DND-41 (cell line): Measurements from ENCODE around the gene CPT1C.

Experiments used
- ATAC-seq: fragments of 200-7000 bp; cut with Tn5 transposase; 3 replicates; pipeline ENCODE4 v1.9.1; 2021; ENCODE audit warnings: low read depth; ENCODE audit not compliant: insufficient read depth
- DNase-seq: peaks from one replicate; pipeline ENCODE4 v3.0.0-alpha.2; 2020
- H2AFZ ChIP-seq: 2 replicates; pipeline ENCODE4 v1.6.0; 2012; ENCODE audit warnings: low read depth, low read length
- H3K27ac ChIP-seq: 2 replicates; pipeline ENCODE4 v1.5.1; 2012; ENCODE audit warnings: low read length, inconsistent platforms
- H3K27me3 ChIP-seq: fragments of 200-600 bp; sonication (generic); 2 replicates; pipeline ENCODE4 v1.6.0; 2012; ENCODE audit warnings: low read length, mild to moderate bottlenecking, inconsistent platforms; ENCODE audit not compliant: insufficient read depth, poor library complexity
- H3K36me3 ChIP-seq: 2 replicates; pipeline ENCODE4 v1.5.1; 2012; ENCODE audit warnings: low read length, inconsistent platforms; ENCODE audit not compliant: insufficient read depth
- H3K4me1 ChIP-seq: 2 replicates; pipeline ENCODE4 v1.5.1; 2012; ENCODE audit warnings: mild to moderate bottlenecking, low read length; ENCODE audit not compliant: insufficient read depth
- H3K4me2 ChIP-seq: 2 replicates; pipeline ENCODE4 v1.6.0; 2012; ENCODE audit warnings: mild to moderate bottlenecking, moderate library complexity, low read length, inconsistent platforms; ENCODE audit not compliant: insufficient read depth
- H3K4me3 ChIP-seq, 2 experiments: fragments of 200-600 bp in 1 of 2; shearing (Covaris generic) in 1 of 2; 2 replicates each; pipeline ENCODE4 v1.5.1; 2012 to 2016; ENCODE audit warnings: inconsistent platforms in 2 of 2, low read length in 2 of 2, mild to moderate bottlenecking in 2 of 2, low read depth in 1 of 2, moderate library complexity in 1 of 2
- H3K79me2 ChIP-seq: 2 replicates; pipeline ENCODE4 v1.6.0; 2012; ENCODE audit warnings: low read length, inconsistent platforms; ENCODE audit not compliant: insufficient read depth
- H3K9ac ChIP-seq: 2 replicates; pipeline ENCODE4 v1.6.0; 2012; ENCODE audit warnings: low read depth, mild to moderate bottlenecking, inconsistent platforms, low read length, moderate library complexity
- H3K9me3 ChIP-seq: 2 replicates; pipeline ENCODE4 v1.5.1; 2012; ENCODE audit warnings: low read length, moderate library complexity, mild to moderate bottlenecking, inconsistent platforms; ENCODE audit not compliant: insufficient read depth, severe bottlenecking
- H4K20me1 ChIP-seq: 2 replicates; pipeline ENCODE4 v1.6.0; 2012; ENCODE audit warnings: low read length; ENCODE audit not compliant: insufficient read depth
- EZH2 ChIP-seq: IDR thresholded peaks from 3 replicates; pipeline ENCODE4 v1.6.1; 2012; ENCODE audit warnings: borderline replicate concordance, low read depth, mild to moderate bottlenecking, moderate library complexity, low read length, inconsistent platforms; ENCODE audit not compliant: severe bottlenecking
- TF ChIP-seq, protein P1 (sequence below): IDR thresholded peaks from 2 replicates; pipeline ENCODE4 v1.5.1; 2012; ENCODE audit warnings: borderline replicate concordance, low read length, moderate library complexity, mild to moderate bottlenecking; ENCODE audit not compliant: poor library complexity, severe bottlenecking; ENCODE audit errors: extremely low read depth

CPT1C gene

DNA sequence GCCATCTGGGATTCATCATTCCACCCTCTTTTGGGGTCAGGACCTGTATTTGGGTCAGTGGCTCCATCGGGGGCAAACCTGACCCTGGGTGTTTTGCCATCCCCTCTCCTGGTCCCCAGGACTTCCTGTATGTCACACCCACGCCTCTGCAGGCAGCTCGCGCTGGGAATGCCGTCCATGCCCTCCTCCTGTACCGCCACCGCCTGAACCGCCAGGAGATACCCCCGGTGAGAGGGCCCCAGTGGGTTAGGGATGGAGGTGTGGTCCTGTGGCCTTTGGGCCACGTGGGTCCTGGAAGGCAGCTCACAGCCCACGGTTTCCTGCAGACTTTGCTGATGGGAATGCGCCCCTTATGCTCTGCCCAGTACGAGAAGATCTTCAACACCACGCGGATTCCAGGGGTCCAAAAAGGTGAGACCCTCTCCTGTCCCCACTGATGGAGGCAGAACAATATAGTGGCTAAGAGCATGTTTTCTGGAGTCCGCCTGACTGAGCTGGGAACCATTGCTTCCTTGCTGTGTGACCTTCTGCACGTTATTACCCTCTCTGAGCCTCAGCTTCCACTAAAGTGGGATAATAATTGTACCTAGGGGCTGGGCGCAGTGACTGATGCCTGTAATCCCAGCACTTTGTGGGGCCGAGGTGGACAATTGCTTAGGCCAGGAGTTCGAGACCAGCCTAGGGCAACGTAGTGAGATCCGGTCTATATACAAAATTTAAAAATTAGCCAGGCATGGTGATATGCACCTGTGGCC, 14.1 kb downstream of the CPT1C start:
- H2AFZ ChIP-seq = no peak overlapping the region
- no peak overlapping the region for H3K27ac ChIP-seq
- ATAC-seq = no peak
- H3K4me1 ChIP-seq = no peaks in the 10 kb centered on the region
- H3K27me3 ChIP-seq = no peaks in the 10 kb centered on the region
- H4K20me1 ChIP-seq = no peaks in the 10 kb centered on the region
- H3K79me2 ChIP-seq = no peaks in the 10 kb centered on the region
- no peaks in the 10 kb centered on the region for H3K9me3 ChIP-seq
- no peak overlapping the region for H3K4me3 ChIP-seq
- H3K9ac ChIP-seq = no peak overlapping the region
- no peak for TF ChIP-seq EZH2
- TF ChIP-seq, protein P1, sequence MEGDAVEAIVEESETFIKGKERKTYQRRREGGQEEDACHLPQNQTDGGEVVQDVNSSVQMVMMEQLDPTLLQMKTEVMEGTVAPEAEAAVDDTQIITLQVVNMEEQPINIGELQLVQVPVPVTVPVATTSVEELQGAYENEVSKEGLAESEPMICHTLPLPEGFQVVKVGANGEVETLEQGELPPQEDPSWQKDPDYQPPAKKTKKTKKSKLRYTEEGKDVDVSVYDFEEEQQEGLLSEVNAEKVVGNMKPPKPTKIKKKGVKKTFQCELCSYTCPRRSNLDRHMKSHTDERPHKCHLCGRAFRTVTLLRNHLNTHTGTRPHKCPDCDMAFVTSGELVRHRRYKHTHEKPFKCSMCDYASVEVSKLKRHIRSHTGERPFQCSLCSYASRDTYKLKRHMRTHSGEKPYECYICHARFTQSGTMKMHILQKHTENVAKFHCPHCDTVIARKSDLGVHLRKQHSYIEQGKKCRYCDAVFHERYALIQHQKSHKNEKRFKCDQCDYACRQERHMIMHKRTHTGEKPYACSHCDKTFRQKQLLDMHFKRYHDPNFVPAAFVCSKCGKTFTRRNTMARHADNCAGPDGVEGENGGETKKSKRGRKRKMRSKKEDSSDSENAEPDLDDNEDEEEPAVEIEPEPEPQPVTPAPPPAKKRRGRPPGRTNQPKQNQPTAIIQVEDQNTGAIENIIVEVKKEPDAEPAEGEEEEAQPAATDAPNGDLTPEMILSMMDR = no peak
- H3K4me2 ChIP-seq = no peak overlapping the region
- H3K36me3 ChIP-seq = no peaks in the 10 kb centered on the region
- DNase-seq = no peak

DNA sequence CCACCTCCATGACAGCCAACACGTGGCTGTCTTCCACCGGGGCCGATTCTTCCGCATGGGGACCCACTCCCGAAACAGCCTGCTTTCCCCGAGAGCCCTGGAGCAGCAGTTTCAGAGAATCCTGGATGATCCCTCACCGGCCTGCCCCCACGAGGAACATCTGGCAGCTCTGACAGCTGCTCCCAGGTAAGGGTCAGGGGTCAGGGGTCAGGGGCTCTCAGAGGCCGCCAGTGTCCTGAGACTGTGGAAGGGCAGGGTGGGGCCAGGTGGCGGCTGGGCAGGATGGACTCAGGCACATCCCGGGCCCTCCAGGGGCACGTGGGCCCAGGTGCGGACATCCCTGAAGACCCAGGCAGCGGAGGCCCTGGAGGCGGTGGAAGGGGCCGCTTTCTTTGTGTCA, 15.0 kb downstream of the CPT1C start:
- no peak for TF ChIP-seq EZH2
- TF ChIP-seq, protein P1 = no peak
- no peaks in the 10 kb centered on the region for H3K27me3 ChIP-seq
- H3K9ac ChIP-seq = no peak overlapping the region
- H2AFZ ChIP-seq = no peak overlapping the region
- H3K4me3 ChIP-seq = no peak overlapping the region
- no peak overlapping the region for H3K27ac ChIP-seq
- H3K9me3 ChIP-seq = no peaks in the 10 kb centered on the region
- ATAC-seq (no peak), DNase-seq (no peak)
- H3K79me2 ChIP-seq = no peaks in the 10 kb centered on the region
- no peak overlapping the region for H3K4me2 ChIP-seq
- no peaks in the 10 kb centered on the region for H3K4me1 ChIP-seq
- no peaks in the 10 kb centered on the region for H4K20me1 ChIP-seq
- no peaks in the 10 kb centered on the region for H3K36me3 ChIP-seq

- ATAC-seq (no peak), DNase-seq (no peak)
- H2AFZ ChIP-seq = no peak overlapping the region
Measured at GRCh38 chr19:49710372-49710951, 19.5 kb downstream of the CPT1C start.

More at GRCh38 chr19:49710372-49710951, 19.5 kb downstream of the CPT1C start:
- no peaks in the 10 kb centered on the region for H3K27me3 ChIP-seq
- H3K27ac ChIP-seq = no peak overlapping the region
- no peaks in the 10 kb centered on the region for H3K4me1 ChIP-seq
- H3K79me2 ChIP-seq = no peaks in the 10 kb centered on the region
- no peaks in the 10 kb centered on the region for H3K9me3 ChIP-seq
- H4K20me1 ChIP-seq = no peaks in the 10 kb centered on the region
- H3K9ac ChIP-seq = no peak overlapping the region
- no peak overlapping the region for H3K4me3 ChIP-seq
- TF ChIP-seq EZH2 = no peak
- TF ChIP-seq, protein P1 = no peak
- no peak overlapping the region for H3K4me2 ChIP-seq
- H3K36me3 ChIP-seq = no peaks in the 10 kb centered on the region
